HEK293T (cell line): ENCODE data around the gene RCOR2.
A peak's percentile ranks its signal among the peaks of the same experiment; 100 is the strongest.
"Not testable (repeated sequence)": the region's sequence is repeated elsewhere in the genome, so short reads cannot be mapped to it uniquely, and the experiment has no call there.

ENCODE experiments used
- CTCF ChIA-PET: fragments of 350-600 bp; formaldehyde crosslinking; extraction: SDS; loops from one replicate; lab custom pipeline; 2021; ENCODE audit warnings: antibody characterized with exemption, inconsistent platforms; lab: Yijun Ruan, JAX
- POLR2A ChIA-PET: fragments of 350-600 bp; formaldehyde crosslinking; extraction: SDS; loops from one replicate; lab custom pipeline; 2020; ENCODE audit warnings: antibody characterized with exemption, inconsistent platforms; lab: Yijun Ruan, JAX
- DNase-seq: peaks from one replicate; pipeline ENCODE4 v3.0.0; 2012; ENCODE audit warnings: mixed read lengths; ENCODE audit errors: extremely low spot score
- ARNT ChIP-seq: fragments of 450-650 bp; IDR thresholded peaks from 2 replicates; pipeline ENCODE4 v1.6.1; 2017; ENCODE audit warnings: mild to moderate bottlenecking
- BHLHE40 ChIP-seq: fragments of 450-650 bp; IDR thresholded peaks from 2 replicates; pipeline ENCODE4 v1.6.1; 2016; ENCODE audit warnings: mild to moderate bottlenecking, moderate library complexity, borderline replicate concordance
- ELF4 ChIP-seq: fragments of 450-650 bp; IDR thresholded peaks from 2 replicates; pipeline ENCODE4 v1.6.1; 2017; ENCODE audit warnings: antibody characterized with exemption
- FOXA1 ChIP-seq: fragments of 450-650 bp; IDR thresholded peaks from 2 replicates; pipeline ENCODE4 v1.6.1; 2016; ENCODE audit warnings: mild to moderate bottlenecking
- FOXK2 ChIP-seq: fragments of 450-650 bp; IDR thresholded peaks from 2 replicates; pipeline ENCODE4 v1.6.1; 2016; ENCODE audit warnings: mild to moderate bottlenecking
- FOXM1 ChIP-seq: fragments of 450-650 bp; IDR thresholded peaks from 2 replicates; pipeline ENCODE4 v1.6.1; 2017; ENCODE audit warnings: mild to moderate bottlenecking, borderline replicate concordance
- LEF1 ChIP-seq: fragments of 450-650 bp; IDR thresholded peaks from 2 replicates; pipeline ENCODE4 v1.6.1; 2017; ENCODE audit warnings: mild to moderate bottlenecking, borderline replicate concordance
- NFRKB ChIP-seq: fragments of 450-650 bp; IDR thresholded peaks from 2 replicates; pipeline ENCODE4 v1.6.1; 2016; ENCODE audit warnings: mild to moderate bottlenecking, moderate library complexity
- PKNOX1 ChIP-seq: fragments of 450-650 bp; IDR thresholded peaks from 2 replicates; pipeline ENCODE4 v1.6.1; 2016
- SUZ12 ChIP-seq: fragments of 450-650 bp; IDR thresholded peaks from 2 replicates; pipeline ENCODE4 v1.6.1; 2016; ENCODE audit warnings: mild to moderate bottlenecking
- TARDBP ChIP-seq: fragments of 450-650 bp; IDR thresholded peaks from 2 replicates; pipeline ENCODE4 v1.6.1; 2016
- ZNF384 ChIP-seq: fragments of 450-650 bp; IDR thresholded peaks from 2 replicates; pipeline ENCODE4 v1.6.1; 2016

Gene RCOR2

DNA sequence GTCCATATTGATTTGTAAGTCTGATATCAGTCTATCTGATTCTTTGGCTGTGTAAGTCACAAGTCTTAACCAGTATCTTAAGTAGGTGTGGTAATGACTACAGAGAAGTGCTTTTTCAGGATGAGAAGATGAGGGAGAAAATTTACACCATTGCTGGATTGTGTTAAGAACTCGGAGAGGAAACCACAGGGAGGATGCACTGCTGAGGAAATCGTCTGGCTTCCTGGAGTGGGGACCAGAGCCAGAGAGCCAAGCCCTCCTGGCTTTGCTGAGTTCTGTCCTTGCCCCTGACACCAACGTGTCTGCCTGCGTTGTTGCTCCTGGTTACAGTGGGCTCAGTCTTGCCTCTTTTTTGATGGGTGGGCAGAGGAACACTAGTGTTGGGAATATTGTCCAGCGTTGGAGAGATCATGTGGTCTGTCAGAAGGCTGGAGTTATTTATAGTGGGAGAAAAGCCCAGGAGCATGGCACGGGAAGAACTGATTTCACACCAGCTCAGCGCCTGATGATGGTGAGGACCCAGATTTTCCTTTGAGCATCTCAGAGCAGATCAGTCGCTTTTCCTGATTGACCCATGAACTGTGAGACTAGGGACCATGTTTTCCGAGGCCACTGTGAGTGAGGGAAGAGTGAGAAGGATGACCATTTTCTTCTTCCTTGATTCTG is 48.4 kb downstream of the RCOR2 start:
- no peak for TF ChIP-seq NFRKB
- TF ChIP-seq FOXM1 = no peak
- TF ChIP-seq TARDBP = no peak
- no peak for TF ChIP-seq ZNF384
- TF ChIP-seq LEF1 = no peak
- no peak for TF ChIP-seq ELF4
- no peak for TF ChIP-seq FOXK2
- no peak for TF ChIP-seq BHLHE40
- no peak for TF ChIP-seq SUZ12
- ChIA-PET POLR2A (no interaction called here), CTCF (no interaction called here)
- no peak for DNase-seq

GRCh38 chr11:63867511-63867910 is 49.5 kb downstream of the RCOR2 start:
- no peak for TF ChIP-seq PKNOX1
- no peak for TF ChIP-seq ELF4
- TF ChIP-seq FOXK2 = no peak
- TF ChIP-seq FOXA1 = no peak
- TF ChIP-seq ZNF384 = no peak
- TF ChIP-seq SUZ12 = no peak
- TF ChIP-seq NFRKB = no peak
- no peak for TF ChIP-seq LEF1
- no peak for TF ChIP-seq BHLHE40
- ChIA-PET CTCF (interaction anchor here (0.6 kb wide), 1 partner anchor 11 kb away, joined by 3 read pairs; no protein-coding TSS in a partner anchor), POLR2A (no interaction called here)
- no peak for DNase-seq

- no peak for DNase-seq
- ChIA-PET POLR2A (interaction anchor here (1.3 kb wide), 1 partner anchor 320 kb away, joined by 3 read pairs; the partner anchor contains the start of gene STIP1), CTCF (interaction anchor here (0.7 kb wide), 1 partner anchor 87 kb away, joined by 3 read pairs; no protein-coding TSS in a partner anchor)
- peak; percentile 66 for TF ChIP-seq ZNF384
- TF ChIP-seq LEF1 = no peak
These were observed 50.8 kb downstream of the RCOR2 start for GRCh38 chr11:63866211-63866610.

GRCh38 chr11:63863620-63864019 is 53.3 kb downstream of the RCOR2 start:
- DNase-seq, POLR2A ChIA-PET: not testable (repeated sequence)
- CTCF ChIA-PET = interaction anchor here (0.6 kb wide), 1 partner anchor 67 kb away, joined by 3 read pairs; no protein-coding TSS in a partner anchor

DNA sequence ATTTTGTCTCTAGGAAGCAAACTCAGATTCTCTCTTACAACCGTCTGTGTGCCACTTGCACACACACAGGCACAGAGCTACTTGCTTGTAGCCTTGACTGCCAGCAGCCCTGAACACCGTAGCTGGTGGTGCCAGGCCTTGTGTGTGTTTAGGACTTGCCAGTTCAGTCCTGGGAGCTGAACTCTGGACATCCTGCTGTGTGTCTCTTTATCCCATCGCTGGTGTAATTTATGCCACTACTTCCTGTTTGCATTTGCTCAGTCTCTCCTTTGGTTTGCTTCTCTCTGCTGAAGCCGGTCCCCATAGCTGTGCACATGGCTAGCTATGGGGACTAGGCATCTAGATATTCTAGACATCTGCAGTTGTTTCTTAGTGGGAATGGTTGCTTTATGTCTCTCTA is 54.0 kb downstream of the RCOR2 start:
- TF ChIP-seq PKNOX1 (peak; percentile 22; the same call in 1 of the 2 replicates), ARNT (no peak), FOXK2 (no peak)
- DNase-seq = no peak
- ChIA-PET CTCF (interaction anchor here (0.7 kb wide), 1 partner anchor 14 kb away, joined by 3 read pairs; no protein-coding TSS in a partner anchor), POLR2A (interaction anchor here (1.2 kb wide), 1 partner anchor 24 kb away, joined by 3 read pairs; no protein-coding TSS in a partner anchor)
